Muscle layer of colon (tissue), 2 donors: ENCODE results near the gene SHISA9.

Experiments
- H3K27ac ChIP-seq: one replicate; pipeline ENCODE4 v1.7.0; 2013; ENCODE audit warnings: low read depth, mild to moderate bottlenecking, low read length, moderate library complexity
- H3K27me3 ChIP-seq, 2 donors: one replicate each; pipeline ENCODE4 v1.7.0; 2013; ENCODE audit warnings: low read length in 2 of 2, mild to moderate bottlenecking in 2 of 2; ENCODE audit not compliant: insufficient read depth in 2 of 2, control insufficient read depth in 1 of 2
- H3K36me3 ChIP-seq: one replicate; pipeline ENCODE4 v1.7.0; 2013; ENCODE audit warnings: mild to moderate bottlenecking, low read length; ENCODE audit not compliant: insufficient read depth
- H3K4me1 ChIP-seq: one replicate; pipeline ENCODE4 v1.7.0; 2013; ENCODE audit warnings: mild to moderate bottlenecking, low read length; ENCODE audit not compliant: insufficient read depth
- H3K4me3 ChIP-seq, 2 donors: one replicate each; pipeline ENCODE4 v1.7.0; 2013; ENCODE audit warnings: low read length in 2 of 2, low read depth in 1 of 2, mild to moderate bottlenecking in 1 of 2, moderate library complexity in 1 of 2
- H3K9ac ChIP-seq: one replicate; pipeline ENCODE4 v1.7.0; 2013; ENCODE audit warnings: low read length
- H3K9me3 ChIP-seq: one replicate; pipeline ENCODE4 v1.7.0; 2013; ENCODE audit warnings: mild to moderate bottlenecking, low read length
- donor health status: abdominal sarcoma.
- donor health status: Adenocarcinoma of cecum.

SHISA9 gene

DNA sequence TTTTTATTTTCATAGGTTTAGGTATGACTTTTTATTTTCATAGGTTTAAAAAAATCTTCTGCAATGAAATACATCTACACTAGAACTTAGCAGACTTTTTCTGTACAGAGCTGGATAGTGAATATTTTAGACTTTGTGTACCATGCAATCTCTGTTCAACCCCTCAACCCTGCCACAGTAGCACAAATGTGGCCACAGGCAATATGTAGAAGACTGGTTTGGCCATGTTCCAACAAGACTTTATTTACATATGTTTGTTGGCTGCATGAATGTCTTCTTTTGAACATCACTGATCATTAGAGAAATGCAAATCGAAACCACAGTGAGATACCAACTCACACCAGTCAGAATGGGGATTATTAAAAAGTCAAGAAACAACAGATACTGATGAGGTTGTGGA, 229.2 kb downstream of the SHISA9 start:
- H3K27ac ChIP-seq, result no peak overlapping the region
- H3K4me1 ChIP-seq, result no peaks in the 10 kb centered on the region
- no peak overlapping the region for H3K9ac ChIP-seq
- no peaks in the 10 kb centered on the region for H3K9me3 ChIP-seq
- H3K27me3 ChIP-seq, result no peaks in the 10 kb centered on the region
- no peaks in the 10 kb centered on the region for H3K36me3 ChIP-seq
- H3K4me3 ChIP-seq, result no peak overlapping the region

DNA sequence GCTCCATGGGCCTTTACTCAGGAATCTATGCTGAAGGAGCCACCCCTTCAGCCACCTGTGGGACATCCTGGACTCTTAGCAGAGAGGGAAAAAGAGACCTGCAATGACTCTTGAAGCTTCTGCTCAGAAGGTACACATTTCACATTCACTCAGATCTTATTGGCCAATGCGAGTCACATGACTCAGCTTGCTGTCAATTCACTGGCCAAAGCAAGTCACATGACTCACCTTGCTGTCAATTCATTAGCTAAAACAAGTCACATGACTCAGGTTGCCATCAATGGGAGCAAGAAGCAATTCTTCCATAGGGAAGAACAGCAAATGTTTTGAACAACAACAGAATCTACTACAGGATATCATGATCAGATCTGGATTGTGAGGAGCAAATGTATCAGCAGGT, 233.4 kb downstream of the SHISA9 start:
- Histone ChIP-seq H3K4me1 (no peaks in the 10 kb centered on the region), H3K9ac (no peak overlapping the region), H3K27ac (no peak overlapping the region), H3K27me3 (no peaks in the 10 kb centered on the region), H3K4me3 (no peak overlapping the region), H3K36me3 (no peaks in the 10 kb centered on the region), H3K9me3 (no peaks in the 10 kb centered on the region)

DNA sequence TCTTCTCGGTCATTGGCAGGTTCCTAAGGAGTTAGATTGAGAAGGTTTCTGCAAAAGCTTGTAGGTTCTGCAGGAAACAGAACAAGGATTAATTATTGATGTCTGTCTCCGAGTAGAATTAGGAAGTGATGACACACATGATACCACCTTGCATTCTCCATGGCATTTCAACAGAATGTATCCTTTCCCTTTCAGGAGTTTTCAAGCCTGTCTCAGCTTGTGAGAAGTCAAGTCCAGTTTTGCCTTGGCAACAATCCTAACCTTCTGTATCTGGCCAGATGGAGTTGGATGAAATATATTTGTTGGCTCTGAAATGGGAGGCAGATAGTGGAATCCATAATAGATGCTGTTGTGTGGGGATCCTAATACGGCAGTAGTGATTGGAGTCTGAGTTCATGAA, 235.5 kb downstream of the SHISA9 start:
- no peak overlapping the region for H3K27ac ChIP-seq
- no peak overlapping the region for H3K4me3 ChIP-seq
- no peaks in the 10 kb centered on the region for H3K36me3 ChIP-seq
- H3K27me3 ChIP-seq, result no peaks in the 10 kb centered on the region
- H3K9ac ChIP-seq, result no peak overlapping the region
- H3K9me3 ChIP-seq, result no peaks in the 10 kb centered on the region
- no peaks in the 10 kb centered on the region for H3K4me1 ChIP-seq

DNA sequence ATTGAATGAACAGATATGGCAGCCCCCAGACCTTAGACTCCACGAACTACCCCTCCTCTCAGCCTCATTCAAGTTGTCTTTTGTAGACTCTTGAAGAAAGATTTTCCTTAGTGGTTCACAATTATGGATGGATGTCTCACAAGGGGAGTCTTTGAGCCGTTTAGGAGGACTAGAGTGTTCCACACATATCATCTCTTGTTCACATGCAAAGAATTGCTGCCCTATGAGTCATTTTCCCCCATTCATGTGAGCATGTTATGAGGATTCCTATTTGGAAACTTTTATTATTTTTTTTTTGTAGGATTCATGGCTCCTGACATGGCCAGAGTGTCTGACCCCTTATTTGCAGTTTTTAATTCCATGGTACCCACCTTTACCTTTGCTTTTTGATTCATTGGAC, 237.1 kb downstream of the SHISA9 start:
- Histone ChIP-seq H3K4me3 (no peak overlapping the region), H3K9me3 (no peaks in the 10 kb centered on the region), H3K27me3 (no peaks in the 10 kb centered on the region), H3K4me1 (no peaks in the 10 kb centered on the region), H3K27ac (no peak overlapping the region), H3K36me3 (no peaks in the 10 kb centered on the region), H3K9ac (no peak overlapping the region)

DNA sequence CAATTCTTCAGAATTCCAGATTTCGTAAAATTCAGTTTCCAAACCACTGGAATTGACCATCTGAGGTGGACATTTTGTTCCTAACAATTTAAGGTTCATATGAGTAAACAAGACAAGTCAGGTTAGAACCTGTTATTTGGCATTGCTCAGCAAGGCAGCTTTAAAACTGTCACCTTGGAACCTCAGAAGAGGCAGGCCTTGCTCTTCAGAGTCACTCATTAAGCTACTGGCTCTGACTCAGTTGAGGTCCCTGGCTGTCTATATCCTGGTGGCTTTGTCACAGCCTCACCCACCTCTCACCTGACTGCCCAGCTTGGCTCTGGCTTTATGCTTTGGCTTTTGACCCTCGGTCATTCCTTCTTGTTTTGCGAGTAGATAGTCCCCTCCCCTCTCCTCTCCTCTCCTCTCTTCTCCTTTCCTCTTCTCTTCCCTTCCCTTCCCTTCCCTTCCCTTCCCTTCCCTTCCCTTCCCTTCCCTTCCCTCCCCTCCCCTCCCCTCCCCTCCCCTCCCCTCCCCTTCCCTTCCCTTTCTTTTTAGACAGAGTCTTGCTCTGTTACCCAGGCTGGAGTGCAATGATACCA, 238.4 kb downstream of the SHISA9 start:
- H3K4me1 ChIP-seq, result no peaks in the 10 kb centered on the region
- H3K36me3 ChIP-seq, result no peaks in the 10 kb centered on the region
- H3K9me3 ChIP-seq, result no peaks in the 10 kb centered on the region
- H3K4me3 ChIP-seq, result no peak overlapping the region
- no peaks in the 10 kb centered on the region for H3K27me3 ChIP-seq
- H3K27ac ChIP-seq, result no peak overlapping the region
- H3K9ac ChIP-seq, result no peak overlapping the region

- no peaks in the 10 kb centered on the region for H3K27me3 ChIP-seq
- H3K36me3 ChIP-seq, result no peaks in the 10 kb centered on the region
- no peaks in the 10 kb centered on the region for H3K9me3 ChIP-seq
- no peak overlapping the region for H3K4me3 ChIP-seq
- no peaks in the 10 kb centered on the region for H3K4me1 ChIP-seq
- H3K9ac ChIP-seq, result no peak overlapping the region
- H3K27ac ChIP-seq, result no peak overlapping the region
Observed at GRCh38 chr16:13143551-13143950, 242.2 kb downstream of the SHISA9 start.

DNA sequence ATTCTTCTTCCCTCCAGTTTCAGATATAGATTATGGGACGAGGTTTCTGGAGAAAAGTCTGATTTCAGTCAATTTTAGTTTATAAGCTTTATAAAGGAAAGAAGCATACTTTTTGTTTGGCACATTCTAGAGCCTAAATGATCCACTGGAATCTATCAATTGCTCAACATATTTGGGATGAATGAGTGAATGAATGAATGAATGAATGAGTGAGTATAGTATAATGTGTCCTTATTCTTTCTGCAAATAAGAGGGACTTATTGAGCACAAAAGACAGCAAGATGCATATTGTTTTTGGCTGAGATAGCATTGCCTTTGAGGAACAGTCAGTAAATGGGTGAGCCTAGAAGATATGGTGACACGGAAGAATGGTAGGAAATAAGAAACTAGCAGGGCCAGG, 245.4 kb downstream of the SHISA9 start:
- no peak overlapping the region for H3K9ac ChIP-seq
- H3K9me3 ChIP-seq, result no peaks in the 10 kb centered on the region
- no peaks in the 10 kb centered on the region for H3K36me3 ChIP-seq
- no peak overlapping the region for H3K4me3 ChIP-seq
- no peaks in the 10 kb centered on the region for H3K27me3 ChIP-seq
- no peaks in the 10 kb centered on the region for H3K4me1 ChIP-seq
- no peak overlapping the region for H3K27ac ChIP-seq

DNA sequence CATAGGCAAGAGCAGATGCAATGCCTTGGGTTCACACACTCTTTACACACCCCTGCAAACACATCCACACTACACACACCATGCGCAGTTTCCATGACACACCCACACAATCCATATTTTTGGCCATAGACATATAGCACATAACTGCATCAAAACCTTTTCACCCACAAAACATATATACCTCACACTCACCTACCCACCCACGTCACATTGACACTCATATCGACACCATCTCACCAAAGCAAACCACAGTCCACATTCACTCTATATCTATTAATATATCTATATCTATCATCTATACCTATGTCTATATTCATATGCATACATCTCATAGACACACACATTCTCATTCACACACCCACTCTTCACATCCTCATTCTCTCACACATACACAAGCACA, 246.9 kb downstream of the SHISA9 start:
- H3K4me1 ChIP-seq, result no peaks in the 10 kb centered on the region
- no peak overlapping the region for H3K27ac ChIP-seq
- H3K27me3 ChIP-seq, result no peaks in the 10 kb centered on the region
- H3K9ac ChIP-seq, result no peak overlapping the region
- H3K4me3 ChIP-seq, result no peak overlapping the region
- no peaks in the 10 kb centered on the region for H3K9me3 ChIP-seq
- no peaks in the 10 kb centered on the region for H3K36me3 ChIP-seq

DNA sequence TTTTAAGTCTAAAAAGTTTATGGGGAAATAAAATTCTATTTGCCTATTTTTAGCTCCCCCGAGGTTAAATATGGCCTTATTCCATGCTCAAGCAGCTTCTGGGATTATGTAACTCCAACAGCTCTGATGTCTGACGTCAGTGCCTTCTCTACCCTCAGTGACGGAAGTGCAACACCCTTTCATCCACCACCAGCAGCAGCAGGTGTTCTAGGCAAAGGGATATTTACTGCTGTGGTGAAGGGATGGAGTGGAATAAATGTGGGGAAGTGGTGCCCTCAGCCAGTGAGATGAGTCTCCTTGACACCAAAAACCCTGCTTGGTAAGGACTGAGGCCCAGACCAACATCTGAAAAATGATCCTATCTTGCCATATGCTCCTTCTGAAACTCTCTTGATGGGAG, 247.4 kb downstream of the SHISA9 start:
- no peak overlapping the region for H3K4me3 ChIP-seq
- no peak overlapping the region for H3K27ac ChIP-seq
- H3K9ac ChIP-seq, result no peak overlapping the region
- no peaks in the 10 kb centered on the region for H3K4me1 ChIP-seq
- no peaks in the 10 kb centered on the region for H3K9me3 ChIP-seq
- no peaks in the 10 kb centered on the region for H3K36me3 ChIP-seq
- H3K27me3 ChIP-seq, result no peaks in the 10 kb centered on the region

DNA sequence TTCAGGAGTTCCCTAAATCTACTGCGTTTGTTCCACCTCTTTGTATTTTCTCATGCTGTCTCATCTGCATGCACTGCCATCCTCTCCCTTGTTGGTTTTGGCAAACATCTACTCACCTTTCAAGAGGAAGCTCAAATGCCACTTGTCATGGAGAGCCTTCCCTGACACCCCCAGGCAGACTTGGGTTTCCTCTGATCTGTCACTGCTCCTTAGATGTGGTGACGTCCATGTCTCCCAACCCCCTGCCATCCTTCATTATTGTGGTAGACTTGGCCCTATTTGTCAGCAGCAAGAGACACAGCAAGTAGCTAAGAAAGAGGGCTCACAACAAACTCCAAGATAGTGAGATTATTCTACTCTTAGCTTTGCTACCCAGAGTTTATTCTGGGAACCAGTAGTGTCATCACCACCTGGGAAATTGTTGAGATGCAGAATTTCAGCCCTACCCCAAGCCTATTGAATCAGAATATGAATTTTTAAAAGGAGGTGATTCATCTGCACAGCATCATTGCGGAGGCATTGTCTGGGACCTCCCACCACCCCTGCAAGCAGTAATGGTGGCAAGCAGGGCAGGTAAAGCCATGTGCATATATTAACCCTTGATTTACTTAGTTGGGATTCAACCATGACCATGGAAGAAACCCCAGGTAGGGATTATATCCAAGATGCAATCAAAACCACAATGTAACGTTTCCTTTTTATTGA, 248.9 kb downstream of the SHISA9 start:
- Histone ChIP-seq H3K4me1 (no peaks in the 10 kb centered on the region), H3K27ac (no peak overlapping the region), H3K9ac (no peak overlapping the region)

DNA sequence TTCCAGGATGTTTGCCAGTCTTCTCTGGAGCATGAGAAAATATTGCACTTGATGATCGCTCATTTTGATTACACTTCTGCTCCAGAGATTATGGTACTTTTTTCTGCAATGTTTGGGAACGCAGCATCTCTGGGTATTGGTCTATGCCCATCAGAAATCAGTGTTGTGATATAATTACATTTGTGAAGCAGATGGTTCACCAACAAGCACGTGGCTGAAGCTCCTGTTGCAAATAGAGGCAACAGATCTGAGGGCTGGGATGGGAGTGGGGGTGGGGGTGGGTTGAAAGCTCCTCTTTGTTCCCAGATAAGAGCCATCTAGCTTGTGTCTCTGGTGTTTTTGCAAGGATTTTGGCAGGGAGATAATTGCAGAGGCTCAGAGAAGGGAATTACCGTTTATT, 252.3 kb downstream of the SHISA9 start:
- Histone ChIP-seq H3K27ac (no peak overlapping the region), H3K36me3 (no peaks in the 10 kb centered on the region), H3K9me3 (no peaks in the 10 kb centered on the region), H3K9ac (no peak overlapping the region), H3K4me3 (no peak overlapping the region), H3K27me3 (no peaks in the 10 kb centered on the region), H3K4me1 (no peaks in the 10 kb centered on the region)

More for the DNA sequence above, 248.9 kb downstream of the SHISA9 start:
- Histone ChIP-seq H3K27me3 (no peaks in the 10 kb centered on the region), H3K36me3 (no peaks in the 10 kb centered on the region), H3K9me3 (no peaks in the 10 kb centered on the region), H3K4me3 (no peak overlapping the region)

- Histone ChIP-seq H3K4me3 (no peak overlapping the region), H3K9me3 (no peaks in the 10 kb centered on the region), H3K4me1 (no peaks in the 10 kb centered on the region), H3K27me3 (no peaks in the 10 kb centered on the region), H3K36me3 (no peaks in the 10 kb centered on the region), H3K27ac (no peak overlapping the region), H3K9ac (no peak overlapping the region)
Observed at GRCh38 chr16:13154799-13155198, 253.4 kb downstream of the SHISA9 start.
